Type B pancreatic cell (in vitro differentiated cells): ENCODE measurements around the gene PSMA2. TPM values are rescaled to one million over a fixed set of nuclear protein-coding genes. Genes with fewer than 3 reads are reported as not detected.

Experiments
- DNase-seq: peaks from one replicate; pipeline ENCODE4 v3.0.0; 2021; ENCODE audit warnings: mixed read lengths; ENCODE audit not compliant: unreplicated experiment; ENCODE audit errors: extremely low spot score
- H3K27ac Mint-ChIP-seq: 2 replicates; pipeline ENCODE4 v1.8.0; 2021; ENCODE audit warnings: mild to moderate bottlenecking, mixed read lengths
- H3K27me3 Mint-ChIP-seq: 2 replicates; pipeline ENCODE4 v1.8.0; 2021; ENCODE audit warnings: mixed read lengths
- H3K36me3 Mint-ChIP-seq: 2 replicates; pipeline ENCODE4 v1.8.0; 2021; ENCODE audit warnings: mixed read lengths
- H3K4me1 Mint-ChIP-seq: one replicate; pipeline ENCODE4 v1.8.0; 2021; ENCODE audit warnings: mixed read lengths; ENCODE audit not compliant: unreplicated experiment
- H3K4me3 Mint-ChIP-seq: 2 replicates; pipeline ENCODE4 v1.8.0; 2021; ENCODE audit warnings: mild to moderate bottlenecking, mixed read lengths
- H3K9me3 Mint-ChIP-seq: 2 replicates; pipeline ENCODE4 v1.8.0; 2021; ENCODE audit warnings: mixed read lengths
- CTCF ChIP-seq: fragments of 200-600 bp; sonication (generic); conservative IDR thresholded peaks from 2 replicates; pipeline ENCODE4 v1.5.0; 2021; ENCODE audit warnings: antibody characterized with exemption, mild to moderate bottlenecking
- total RNA-seq: library from RNA; stranded (reverse); gene quantifications from 2 replicates; pipeline ENCODE4 v1.2.1, GENCODE V29; 2021; ENCODE audit warnings: low replicate concordance

The PSMA2 gene
- total RNA-seq, 1 donor from 2014 or later, result 99.3 TPM

- no peak for TF ChIP-seq CTCF
- peaks cover 5% of the 10 kb centered on the region for H3K9me3 Mint-ChIP-seq
- peaks cover 4% of the 10 kb centered on the region for H3K27me3 Mint-ChIP-seq
- no peak for DNase-seq
- H3K4me3 Mint-ChIP-seq, result no peak overlapping the region
- no peak overlapping the region for H3K27ac Mint-ChIP-seq
- no peaks in the 10 kb centered on the region for H3K36me3 Mint-ChIP-seq
- H3K4me1 Mint-ChIP-seq, result no peaks in the 10 kb centered on the region
Measured at GRCh38 chr7:42950417-42950816, 18.4 kb upstream of the PSMA2 start.

- DNase-seq, result no peak
- H3K4me1 Mint-ChIP-seq, result no peaks in the 10 kb centered on the region
- H3K27ac Mint-ChIP-seq, result no peak overlapping the region
- H3K4me3 Mint-ChIP-seq, result no peak overlapping the region
- peaks cover 4% of the 10 kb centered on the region for H3K27me3 Mint-ChIP-seq
- no peaks in the 10 kb centered on the region for H3K36me3 Mint-ChIP-seq
- no peak for TF ChIP-seq CTCF
- H3K9me3 Mint-ChIP-seq, result peaks cover 5% of the 10 kb centered on the region
Measured at GRCh38 chr7:42947521-42947920, 15.5 kb upstream of the PSMA2 start.

- H3K9me3 Mint-ChIP-seq, result peaks cover 5% of the 10 kb centered on the region
- DNase-seq, result no peak
- H3K27ac Mint-ChIP-seq, result no peak overlapping the region
- H3K4me3 Mint-ChIP-seq, result no peak overlapping the region
- no peaks in the 10 kb centered on the region for H3K4me1 Mint-ChIP-seq
- peaks cover 4% of the 10 kb centered on the region for H3K27me3 Mint-ChIP-seq
- no peaks in the 10 kb centered on the region for H3K36me3 Mint-ChIP-seq
- TF ChIP-seq CTCF, result no peak
Measured at GRCh38 chr7:42946627-42946950, 14.6 kb upstream of the PSMA2 start.

- H3K27ac Mint-ChIP-seq, result no peak overlapping the region
- H3K36me3 Mint-ChIP-seq, result no peaks in the 10 kb centered on the region
- no peak overlapping the region for H3K4me3 Mint-ChIP-seq
Measured at GRCh38 chr7:42945821-42946626, 14.1 kb upstream of the PSMA2 start.

GRCh38 chr7:42940985-42941847, 9.2 kb upstream of the PSMA2 start:
- Mint-ChIP-seq H3K9me3 (no peaks in the 10 kb centered on the region), H3K4me3 (no peak overlapping the region), H3K4me1 (no peaks in the 10 kb centered on the region), H3K27ac (no peak overlapping the region), H3K36me3 (peaks cover 8% of the 10 kb centered on the region), H3K27me3 (no peaks in the 10 kb centered on the region)
- peak; percentile 92 for TF ChIP-seq CTCF
- peak; percentile 82 for DNase-seq

More at GRCh38 chr7:42945821-42946626, 14.1 kb upstream of the PSMA2 start:
- peaks cover 5% of the 10 kb centered on the region for H3K9me3 Mint-ChIP-seq
- DNase-seq, result no peak
- H3K4me1 Mint-ChIP-seq, result no peaks in the 10 kb centered on the region
- peaks cover 4% of the 10 kb centered on the region for H3K27me3 Mint-ChIP-seq
- TF ChIP-seq CTCF, result no peak
